SK-N-SH treated with all-trans-retinoic acid at 6 μM for 48 hours (cell line): Measurements from ENCODE around the gene PROK2.

Experiments
- ARNTL ChIP-seq: fragments of 450-650 bp; formaldehyde crosslinking; IDR thresholded peaks from 2 replicates; pipeline ENCODE4 v1.5.0; 2020; ENCODE audit warnings: low read depth, mild to moderate bottlenecking, moderate library complexity, borderline replicate concordance
- OSR1 ChIP-seq: fragments of 250-450 bp; sonication (Bioruptor Pico); IDR thresholded peaks from 2 replicates; pipeline ENCODE4 v1.8.0; 2022; ENCODE audit warnings: moderate library complexity, mild to moderate bottlenecking, inconsistent platforms
- PATZ1 ChIP-seq: fragments of 250-450 bp; sonication (Bioruptor Pico); IDR thresholded peaks from 2 replicates; pipeline ENCODE4 v1.8.0; 2020; ENCODE audit warnings: mild to moderate bottlenecking, moderate library complexity, borderline replicate concordance
- PPARA ChIP-seq: fragments of 250-450 bp; sonication (Bioruptor Pico); IDR thresholded peaks from 2 replicates; pipeline ENCODE4 v1.5.0; 2020; ENCODE audit warnings: mild to moderate bottlenecking, borderline replicate concordance
- ZC3H10 ChIP-seq: fragments of 250-450 bp; sonication (Bioruptor Pico); IDR thresholded peaks from 2 replicates; pipeline ENCODE4 v1.5.1; 2021; ENCODE audit warnings: mild to moderate bottlenecking, moderate library complexity

- TF ChIP-seq ZC3H10 (CRISPR knock-in tag) = no peak
- no peak for TF ChIP-seq PPARA (CRISPR knock-in tag)
- no peak for TF ChIP-seq ARNTL (CRISPR knock-in tag)
- no peak for TF ChIP-seq PATZ1
- no peak for TF ChIP-seq OSR1
Observed at GRCh38 chr3:71783152-71783551, 1.8 kb downstream of the PROK2 start.
